AG09319 (cell line): Measurements from ENCODE around the gene PREX1.
A peak's percentile ranks its signal among the peaks of the same experiment; 100 is the strongest.

Experiments used
- DNase-seq: peaks from one replicate; pipeline ENCODE4 v3.0.0-alpha.2; 2010; ENCODE audit warnings: low read depth; ENCODE audit errors: extremely low read depth
- TF ChIP-seq, protein P1 (sequence below): IDR thresholded peaks from 2 replicates; pipeline ENCODE4 v1.5.1; 2011; ENCODE audit warnings: low read depth, mild to moderate bottlenecking, inconsistent platforms, low read length, moderate library complexity

The PREX1 gene

DNA sequence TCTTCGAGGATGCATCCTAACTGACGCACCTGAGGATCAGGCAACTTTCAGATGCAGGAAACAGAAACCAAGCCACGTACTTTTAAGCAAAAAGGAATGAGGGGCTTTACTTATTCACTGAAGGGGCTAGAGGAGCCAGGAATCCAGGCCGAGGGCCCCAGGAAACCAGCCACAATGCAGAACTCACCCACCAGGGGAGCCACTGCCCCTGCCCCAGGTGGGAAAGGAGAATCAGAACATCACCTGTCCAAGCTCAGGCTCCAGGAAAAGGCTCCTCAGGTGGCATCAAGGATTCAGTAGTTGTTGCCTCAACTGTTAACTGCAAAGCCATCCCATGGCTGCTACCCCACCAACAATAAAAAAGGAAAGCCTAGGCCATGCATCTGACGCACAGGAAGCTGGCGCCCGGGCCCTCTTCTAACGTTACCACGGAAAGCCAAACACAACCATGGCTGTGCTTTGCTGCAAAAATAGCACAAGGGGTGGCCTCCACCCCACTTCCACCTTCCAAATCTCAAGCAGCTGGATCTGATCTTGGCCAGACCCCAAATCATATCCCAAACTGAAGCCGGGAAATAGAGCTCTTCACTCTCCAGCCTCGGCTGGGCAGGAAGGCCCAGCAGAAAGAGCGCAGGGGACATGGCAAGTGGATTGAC lies 121.0 kb downstream of the PREX1 start:
- DNase-seq: no peak
- TF ChIP-seq, protein P1, sequence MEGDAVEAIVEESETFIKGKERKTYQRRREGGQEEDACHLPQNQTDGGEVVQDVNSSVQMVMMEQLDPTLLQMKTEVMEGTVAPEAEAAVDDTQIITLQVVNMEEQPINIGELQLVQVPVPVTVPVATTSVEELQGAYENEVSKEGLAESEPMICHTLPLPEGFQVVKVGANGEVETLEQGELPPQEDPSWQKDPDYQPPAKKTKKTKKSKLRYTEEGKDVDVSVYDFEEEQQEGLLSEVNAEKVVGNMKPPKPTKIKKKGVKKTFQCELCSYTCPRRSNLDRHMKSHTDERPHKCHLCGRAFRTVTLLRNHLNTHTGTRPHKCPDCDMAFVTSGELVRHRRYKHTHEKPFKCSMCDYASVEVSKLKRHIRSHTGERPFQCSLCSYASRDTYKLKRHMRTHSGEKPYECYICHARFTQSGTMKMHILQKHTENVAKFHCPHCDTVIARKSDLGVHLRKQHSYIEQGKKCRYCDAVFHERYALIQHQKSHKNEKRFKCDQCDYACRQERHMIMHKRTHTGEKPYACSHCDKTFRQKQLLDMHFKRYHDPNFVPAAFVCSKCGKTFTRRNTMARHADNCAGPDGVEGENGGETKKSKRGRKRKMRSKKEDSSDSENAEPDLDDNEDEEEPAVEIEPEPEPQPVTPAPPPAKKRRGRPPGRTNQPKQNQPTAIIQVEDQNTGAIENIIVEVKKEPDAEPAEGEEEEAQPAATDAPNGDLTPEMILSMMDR: no peak

DNA sequence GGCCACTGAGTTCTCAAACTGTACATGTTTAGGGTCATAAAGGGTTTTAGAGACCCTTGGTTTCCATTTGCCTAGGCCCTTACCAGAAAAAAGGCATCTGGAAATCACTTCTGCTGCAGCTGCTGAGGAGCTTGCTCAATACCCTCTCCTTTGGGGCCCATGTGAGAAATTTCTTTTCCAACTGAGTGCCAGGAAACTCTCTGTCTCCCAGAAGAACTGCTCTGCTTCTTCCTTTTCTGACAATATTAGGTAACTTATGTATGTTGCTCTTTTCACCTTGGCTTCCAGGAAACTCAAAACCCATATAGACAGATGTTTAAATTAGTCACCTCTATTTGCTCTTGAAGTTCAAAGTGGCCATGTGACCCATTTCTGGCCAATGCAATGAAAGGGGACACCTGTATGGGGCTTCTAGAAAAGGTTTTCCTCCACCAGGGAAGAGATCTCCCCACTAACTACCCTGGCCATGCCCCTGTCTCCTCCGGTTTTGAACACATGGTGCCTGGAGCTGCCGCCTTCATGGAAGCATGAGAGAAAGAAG lies 121.6 kb downstream of the PREX1 start:
- TF ChIP-seq, protein P1: no peak
- no peak for DNase-seq

DNA sequence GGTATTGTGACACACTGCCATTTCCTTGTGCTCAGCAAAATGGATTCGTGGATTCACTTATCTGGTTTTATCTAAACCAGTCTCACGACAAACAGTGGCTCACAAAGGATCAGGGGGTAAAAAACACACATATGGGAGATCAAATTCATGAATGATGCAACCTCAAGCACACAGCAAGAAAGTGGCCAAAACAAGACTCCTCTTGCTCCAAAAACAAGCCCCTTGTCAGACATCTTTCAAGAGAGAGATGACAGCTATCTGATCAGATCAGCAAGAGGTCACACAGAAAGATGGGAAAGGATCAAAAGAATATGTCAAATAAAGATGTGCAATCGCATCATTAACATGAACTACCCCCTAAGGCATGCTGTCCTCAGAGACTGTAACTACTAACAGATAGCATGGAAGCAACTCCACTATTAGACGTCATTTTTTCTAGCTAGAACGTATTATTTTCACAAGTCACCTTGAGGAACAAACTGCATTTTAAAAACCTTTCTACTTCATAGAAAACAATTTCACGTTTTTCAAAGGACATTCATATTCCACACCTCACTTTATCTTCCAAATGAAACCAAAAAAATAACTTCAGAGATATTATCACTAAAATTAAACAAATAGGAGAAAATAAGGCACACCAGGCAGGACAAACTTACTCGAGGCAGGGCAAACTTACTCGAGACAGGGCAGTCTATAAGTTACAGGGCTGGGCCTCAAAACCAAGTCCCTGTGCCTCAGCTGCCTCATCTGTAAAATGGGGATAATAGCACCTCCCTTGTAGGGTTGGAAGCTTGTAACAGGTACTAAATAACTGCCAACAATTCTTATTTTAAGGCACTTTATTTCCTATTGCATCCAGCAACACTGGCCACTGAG lies 122.3 kb downstream of the PREX1 start:
- peak; percentile 37 for DNase-seq
- TF ChIP-seq, protein P1: no peak

DNA sequence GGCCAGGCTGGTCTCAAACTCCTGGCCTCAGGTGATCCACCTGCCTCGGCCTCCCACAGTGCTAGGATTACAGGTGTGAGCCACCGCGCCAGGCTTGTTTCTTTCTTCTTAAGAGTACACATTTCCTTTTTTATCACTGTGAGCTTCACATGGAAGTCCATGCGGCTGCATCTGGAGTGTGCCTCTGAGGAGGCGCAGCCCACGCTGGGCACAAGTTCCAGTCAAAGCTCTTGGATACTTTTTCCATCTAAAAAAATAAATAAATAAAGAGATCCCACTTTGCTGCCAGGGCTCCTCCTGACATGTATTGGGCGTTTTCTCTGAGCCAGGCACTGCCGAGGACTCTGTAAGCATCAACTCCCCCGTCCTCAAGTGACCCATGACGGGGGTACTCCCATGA lies 123.0 kb downstream of the PREX1 start:
- TF ChIP-seq, protein P1: no peak
- no peak for DNase-seq

DNA sequence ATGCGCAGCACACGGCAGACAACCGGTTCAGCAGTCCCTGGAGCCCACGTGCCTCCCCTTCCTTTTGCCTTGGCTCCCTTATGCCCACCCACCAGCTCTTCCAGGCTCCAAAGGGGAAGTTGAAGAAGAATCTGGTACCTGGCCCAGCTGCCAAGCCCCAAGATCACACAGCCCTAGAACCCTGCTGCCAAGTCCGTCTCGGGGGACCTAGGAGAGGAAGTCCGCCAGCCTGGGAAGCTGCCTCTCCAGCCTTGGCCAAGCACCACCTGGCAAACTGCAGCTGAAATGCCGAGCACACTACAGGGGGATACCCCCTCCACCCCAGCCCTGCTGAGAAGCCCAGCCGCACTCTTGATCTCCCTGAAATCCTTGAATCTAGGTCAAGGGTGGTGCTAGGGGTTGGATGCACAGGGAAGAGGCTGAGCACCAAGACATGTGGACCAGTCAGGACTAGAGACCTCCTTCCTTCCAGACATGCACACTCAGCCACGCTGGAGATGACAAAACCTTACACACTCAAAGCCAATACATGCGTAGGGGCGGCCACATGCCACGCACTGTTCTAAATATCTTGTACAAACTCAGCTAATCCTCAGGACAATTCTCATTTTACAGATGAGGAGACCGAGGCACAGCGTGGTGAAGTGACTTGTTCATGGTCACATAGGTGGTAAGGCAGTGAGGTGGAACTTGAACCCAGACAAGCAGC lies 124.1 kb downstream of the PREX1 start:
- DNase-seq: no peak
- TF ChIP-seq, protein P1: no peak

DNA sequence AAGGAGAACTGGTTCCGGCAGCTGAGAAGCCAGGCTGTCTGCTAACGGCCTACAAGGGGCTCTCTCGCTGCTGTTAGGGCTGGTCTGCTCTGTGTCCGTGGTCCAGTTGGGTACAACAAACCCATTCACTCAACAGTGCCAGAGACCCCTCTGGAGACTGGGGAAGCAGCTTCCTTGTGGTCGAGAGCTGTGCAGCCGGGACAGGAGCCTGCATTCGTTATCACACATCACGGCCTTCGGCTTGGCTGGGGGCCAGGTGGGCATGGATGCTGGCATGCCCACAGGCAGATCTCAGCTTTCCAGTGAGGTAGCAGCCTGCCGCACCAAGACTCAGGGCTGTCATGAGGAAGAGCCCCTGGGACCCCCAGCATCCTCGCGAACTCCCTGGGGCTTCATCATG lies 124.7 kb downstream of the PREX1 start:
- TF ChIP-seq, protein P1: no peak
- no peak for DNase-seq
